OCI-LY1 (cell line): Measurements from ENCODE around the gene RHBG.

Experiments used
- H2AFZ ChIP-seq: fragments of 200-600 bp; sonication (generic), shearing (Covaris generic); 2 replicates; pipeline ENCODE4 v1.6.0; 2014; ENCODE audit warnings: antibody characterized with exemption, mild to moderate bottlenecking, low read length
- H3F3A ChIP-seq: fragments of 200-600 bp; sonication (generic), shearing (Covaris generic); 2 replicates; pipeline ENCODE4 v1.6.0; 2014; ENCODE audit warnings: mild to moderate bottlenecking, antibody characterized with exemption, low read length, moderate library complexity; ENCODE audit not compliant: insufficient read depth
- H3K27ac ChIP-seq: fragments of 200-600 bp; sonication (generic); 2 replicates; pipeline ENCODE4 v1.5.1; 2014; ENCODE audit warnings: low read length, mixed run types, mild to moderate bottlenecking, low read depth; ENCODE audit not compliant: poor library complexity, severe bottlenecking
- H3K27me3 ChIP-seq: fragments of 200-600 bp; sonication (generic); 2 replicates; pipeline ENCODE4 v1.6.0; 2014; ENCODE audit warnings: antibody characterized with exemption, mild to moderate bottlenecking, low read length, moderate library complexity; ENCODE audit not compliant: insufficient read depth
- H3K36me3 ChIP-seq: fragments of 200-600 bp; sonication (generic); 2 replicates; pipeline ENCODE4 v1.6.1; 2014; ENCODE audit warnings: mild to moderate bottlenecking, antibody characterized with exemption, low read length, moderate library complexity, mixed read lengths; ENCODE audit not compliant: insufficient read depth
- H3K4me1 ChIP-seq: fragments of 200-600 bp; sonication (generic); 2 replicates; pipeline ENCODE4 v1.5.1; 2014; ENCODE audit warnings: mild to moderate bottlenecking, low read length, moderate library complexity; ENCODE audit not compliant: insufficient read depth, severe bottlenecking
- H3K4me2 ChIP-seq: fragments of 200-600 bp; sonication (generic), shearing (Covaris generic); 2 replicates; pipeline ENCODE4 v1.6.1; 2014; ENCODE audit warnings: low read length
- H3K4me3 ChIP-seq: fragments of 200-600 bp; sonication (generic); 2 replicates; pipeline ENCODE4 v1.5.1; 2014; ENCODE audit warnings: low read length, low read depth, mild to moderate bottlenecking, mixed read lengths; ENCODE audit not compliant: poor library complexity, severe bottlenecking
- H3K79me2 ChIP-seq: fragments of 200-600 bp; shearing (Covaris generic); 2 replicates; pipeline ENCODE4 v1.6.1; 2016; ENCODE audit warnings: mixed run types, low read length, mixed read lengths; ENCODE audit not compliant: insufficient read depth
- H3K9ac ChIP-seq: fragments of 200-600 bp; sonication (generic), shearing (Covaris generic); 2 replicates; pipeline ENCODE4 v1.6.1; 2014; ENCODE audit warnings: mild to moderate bottlenecking, low read length, mixed read lengths
- H3K9me2 ChIP-seq: fragments of 200-600 bp; sonication (generic), shearing (Covaris generic); 2 replicates; pipeline ENCODE4 v1.6.1; 2014; ENCODE audit warnings: low read depth, mild to moderate bottlenecking, low read length, mixed read lengths
- H3K9me3 ChIP-seq: fragments of 200-600 bp; shearing (Covaris generic); 2 replicates; pipeline ENCODE4 v1.6.1; 2014; ENCODE audit warnings: low read length, mixed read lengths
- H4K20me1 ChIP-seq: fragments of 200-600 bp; sonication (generic), shearing (Covaris generic); 2 replicates; pipeline ENCODE4 v1.6.0; 2016; ENCODE audit warnings: mild to moderate bottlenecking, low read length; ENCODE audit not compliant: insufficient read depth
- CTCF ChIP-seq: fragments of 200-600 bp; sonication (generic), shearing (Covaris generic); IDR thresholded peaks from 2 replicates; pipeline ENCODE4 v1.5.1; 2017; ENCODE audit warnings: mild to moderate bottlenecking, antibody characterized with exemption, low read length, moderate library complexity, mixed read lengths
- EZH2 ChIP-seq: fragments of 200-600 bp; sonication (generic), shearing (Covaris generic); IDR thresholded peaks from 2 replicates; pipeline ENCODE4 v1.8.0; 2017; ENCODE audit warnings: borderline replicate concordance, mixed run types, mild to moderate bottlenecking, antibody characterized with exemption, low read length, moderate library complexity, mixed read lengths

Gene RHBG

GRCh38 chr1:156410740-156411139 lies 41.7 kb downstream of the RHBG start:
- Histone ChIP-seq H3K4me3 (no peak overlapping the region), H2AFZ (no peak overlapping the region), H3K9me2 (no peaks in the 10 kb centered on the region), H3K36me3 (no peaks in the 10 kb centered on the region), H3K9ac (no peak overlapping the region), H3K9me3 (no peaks in the 10 kb centered on the region), H4K20me1 (no peaks in the 10 kb centered on the region), H3F3A (no peaks in the 10 kb centered on the region), H3K27ac (no peak overlapping the region), H3K4me1 (no peaks in the 10 kb centered on the region), H3K79me2 (no peaks in the 10 kb centered on the region), H3K27me3 (peaks cover 4% of the 10 kb centered on the region; the same call in 1 of the 2 replicates), H3K4me2 (no peak overlapping the region)
- TF ChIP-seq EZH2 (no peak), CTCF (no peak)

GRCh38 chr1:156412653-156413321 lies 43.8 kb downstream of the RHBG start:
- Histone ChIP-seq H3K79me2 (no peaks in the 10 kb centered on the region), H3K9me2 (no peaks in the 10 kb centered on the region), H3K9me3 (no peaks in the 10 kb centered on the region), H3K36me3 (no peaks in the 10 kb centered on the region), H4K20me1 (no peaks in the 10 kb centered on the region), H3K27ac (no peak overlapping the region), H2AFZ (no peak overlapping the region), H3K4me3 (no peak overlapping the region), H3K4me2 (no peak overlapping the region), H3K27me3 (no peaks in the 10 kb centered on the region; the same call in 1 of the 2 replicates), H3K4me1 (no peaks in the 10 kb centered on the region), H3F3A (no peaks in the 10 kb centered on the region), H3K9ac (no peak overlapping the region)
- no peak for TF ChIP-seq CTCF
- no peak for TF ChIP-seq EZH2

GRCh38 chr1:156413391-156414246 lies 44.6 kb downstream of the RHBG start:
- Histone ChIP-seq H3K4me2 (no peak overlapping the region), H3K9me3 (no peaks in the 10 kb centered on the region), H3K27ac (no peak overlapping the region), H3K27me3 (no peaks in the 10 kb centered on the region; the same call in 1 of the 2 replicates), H3K79me2 (no peaks in the 10 kb centered on the region), H3K4me1 (no peaks in the 10 kb centered on the region), H2AFZ (no peak overlapping the region), H3F3A (no peaks in the 10 kb centered on the region), H3K36me3 (no peaks in the 10 kb centered on the region), H3K4me3 (no peak overlapping the region), H3K9ac (no peak overlapping the region), H4K20me1 (no peaks in the 10 kb centered on the region), H3K9me2 (no peaks in the 10 kb centered on the region)
- no peak for TF ChIP-seq EZH2
- no peak for TF ChIP-seq CTCF
